Measurements from ENCODE around the gene POLE.

POLE gene

DNA sequence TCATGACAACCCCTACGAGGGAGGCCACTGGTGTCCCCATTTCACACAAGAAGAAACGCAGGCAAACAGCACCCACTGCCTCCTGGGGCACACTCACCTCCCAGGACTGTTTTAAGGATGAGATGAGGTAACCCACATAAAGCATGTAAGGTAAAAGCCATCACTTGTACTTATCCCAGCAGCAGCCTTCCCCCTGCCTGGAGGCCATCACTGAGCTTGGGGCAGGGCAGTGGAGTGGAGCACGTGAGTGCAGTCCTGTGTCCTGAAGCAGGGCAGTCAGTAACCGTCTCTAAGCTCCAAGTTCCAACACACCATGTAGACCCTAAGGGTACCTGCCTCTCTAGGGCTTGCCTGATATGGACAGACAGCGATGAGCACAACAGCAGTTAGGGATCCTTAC is 1.7 kb downstream of the POLE start:
- DNase-seq (ENCODE audit: low read depth), result no peak

DNA sequence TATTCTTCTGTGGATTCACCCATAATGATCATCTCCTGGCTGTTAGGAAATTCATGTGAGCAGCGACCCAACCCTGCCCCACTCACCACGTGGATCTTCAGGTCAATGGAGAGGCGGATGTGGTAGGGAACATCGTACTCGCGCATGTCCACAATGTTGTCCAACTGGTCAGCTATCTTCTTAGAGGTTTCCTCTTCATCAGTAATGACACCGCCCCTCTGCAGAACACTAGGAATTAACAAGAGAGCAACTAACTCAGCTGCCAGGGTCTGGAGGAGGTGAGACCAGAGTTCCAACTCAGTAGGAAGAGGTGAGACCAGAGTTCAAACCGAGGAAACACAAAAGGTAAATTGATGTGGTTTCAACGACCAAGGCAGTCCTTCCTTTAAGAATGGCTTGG is 9.7 kb downstream of the POLE start:
- DNase-seq (ENCODE audit: low read depth), result no peak

DNA sequence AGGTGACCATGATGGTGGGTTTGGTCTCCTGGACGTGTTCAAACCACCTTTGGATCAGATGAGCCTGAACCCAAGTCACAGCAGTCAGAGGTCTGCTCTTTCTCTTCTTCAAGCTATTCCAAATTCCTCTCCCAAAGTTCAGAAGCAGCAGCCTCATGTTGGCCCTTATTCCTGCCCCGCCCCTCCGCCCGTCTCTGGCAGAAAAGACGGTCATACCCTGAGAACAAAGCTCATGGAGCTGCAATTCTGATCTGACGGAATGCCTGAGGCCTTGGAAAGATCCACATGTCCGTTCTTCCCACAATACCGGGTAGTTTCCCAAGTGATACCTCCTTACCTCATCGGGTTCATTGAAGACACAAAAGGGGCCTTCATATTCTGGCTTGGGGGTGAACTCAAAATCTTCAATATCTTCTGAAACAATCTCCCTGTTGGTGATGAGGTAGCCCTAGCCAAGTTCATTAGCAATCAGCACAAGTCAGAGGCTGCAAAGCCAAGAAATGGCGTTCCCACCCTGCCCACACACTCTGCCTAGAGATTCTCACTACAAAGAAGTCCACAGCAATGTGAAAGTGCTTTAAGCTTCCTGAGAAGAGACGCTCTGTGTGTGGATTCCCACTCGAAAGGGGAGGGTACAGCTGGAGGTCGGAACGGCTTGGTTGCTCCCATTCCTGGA is 11.2 kb downstream of the POLE start:
- DNase-seq (ENCODE audit: low read depth), result no peak

DNA sequence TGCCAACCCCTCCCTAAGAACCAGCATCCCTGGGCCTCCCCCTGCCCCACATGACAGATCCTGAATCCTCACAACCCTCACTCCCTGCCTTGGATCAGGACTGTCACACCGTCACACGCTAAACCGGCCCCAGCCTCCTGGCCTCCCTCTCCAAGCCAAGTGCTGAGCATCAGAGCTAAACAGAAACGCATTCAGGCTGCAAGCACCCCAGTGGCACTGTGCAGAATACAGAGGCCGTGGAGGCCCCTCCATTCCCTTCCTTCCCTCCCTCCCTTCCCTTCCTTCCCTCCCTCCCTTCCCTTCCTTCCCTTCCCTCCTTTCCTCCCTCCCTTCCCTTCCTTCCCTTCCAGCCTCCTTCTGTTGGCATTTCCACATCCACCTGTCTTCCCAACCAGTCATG is 12.6 kb downstream of the POLE start:
- no peak for DNase-seq (ENCODE audit: low read depth)

DNA sequence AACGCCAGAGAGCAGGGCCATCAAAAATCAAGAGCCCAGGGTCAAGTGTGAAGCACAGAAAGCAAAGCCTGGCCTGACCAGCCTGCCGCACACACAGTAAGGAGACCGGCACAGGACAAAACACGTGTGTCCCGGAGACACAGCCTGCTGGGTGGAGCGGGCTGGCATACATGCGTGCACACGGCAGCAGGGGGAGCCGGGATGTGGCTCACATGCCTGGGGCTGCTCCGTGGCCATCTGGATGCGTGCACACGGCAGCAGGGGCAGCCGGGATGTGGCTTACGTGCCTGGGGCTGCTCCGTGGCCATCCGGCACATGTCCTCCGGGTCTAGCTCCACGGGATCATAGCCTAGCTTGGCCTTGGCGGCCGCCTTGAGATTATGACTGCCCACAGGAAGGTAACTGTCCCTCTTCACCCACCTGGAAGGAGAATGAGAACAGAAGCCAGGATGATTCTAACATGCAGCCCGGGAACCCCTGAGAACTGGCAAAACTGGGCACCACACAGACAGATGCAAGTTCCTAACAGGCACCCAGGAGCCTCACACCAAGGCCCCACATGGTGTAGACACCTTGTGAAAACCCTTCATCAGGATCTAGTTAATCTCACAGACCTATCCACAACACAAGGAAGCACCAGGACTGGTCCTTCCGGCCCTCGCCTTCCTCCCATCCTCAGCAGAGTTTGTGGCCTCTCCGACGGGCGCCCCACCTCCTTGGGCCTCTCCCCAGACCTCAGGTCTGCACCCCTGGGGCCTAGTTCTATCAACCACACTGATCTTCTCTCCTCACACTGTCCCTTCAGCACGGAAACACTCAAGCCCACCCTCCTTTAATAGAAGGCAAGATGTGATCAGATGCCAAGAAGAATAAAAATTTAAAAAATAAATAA is 13.6 kb downstream of the POLE start:
- DNase-seq (ENCODE audit: low read depth), result no peak

DNA sequence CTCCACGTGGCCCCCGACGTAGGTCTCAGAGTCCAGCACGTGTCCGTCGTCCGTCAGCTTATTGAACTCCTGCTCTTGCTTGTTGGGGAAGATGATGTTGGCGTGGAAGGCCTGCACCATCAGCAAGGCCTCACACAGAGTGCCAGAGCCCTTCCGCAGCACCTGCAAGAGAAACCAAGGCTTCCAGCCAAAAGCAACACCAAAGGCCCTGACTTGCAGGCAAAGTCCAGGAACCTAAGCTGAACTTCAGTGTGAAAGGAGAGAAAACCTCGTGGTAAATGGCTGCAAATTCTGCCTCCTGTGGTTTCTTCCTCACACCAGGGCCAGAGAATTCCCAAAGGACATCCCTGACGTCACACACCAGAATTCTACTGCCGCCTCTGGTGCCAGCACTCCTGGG is 14.5 kb downstream of the POLE start:
- DNase-seq (ENCODE audit: low read depth), result no peak

DNA sequence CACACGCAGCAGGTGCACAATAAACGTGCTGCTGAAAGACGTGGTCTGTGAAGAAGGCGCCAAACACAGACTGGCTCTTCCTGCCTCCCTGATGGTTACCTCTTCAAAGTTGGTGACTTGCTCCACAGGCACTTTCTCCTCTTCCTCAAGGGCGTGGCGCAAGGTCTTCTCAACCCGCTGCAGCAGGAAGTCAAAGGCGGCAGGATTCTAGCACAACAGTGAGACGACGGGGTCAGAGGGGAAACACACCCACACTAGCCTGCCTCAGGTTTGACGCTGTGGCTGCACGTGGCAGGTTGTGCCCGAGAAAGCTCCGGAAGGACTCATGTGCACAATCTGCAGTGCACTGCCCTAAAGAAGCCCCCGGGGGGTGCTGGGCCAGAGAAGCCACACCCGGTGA is 15.0 kb downstream of the POLE start:
- DNase-seq (ENCODE audit: low read depth), result no peak

DNA sequence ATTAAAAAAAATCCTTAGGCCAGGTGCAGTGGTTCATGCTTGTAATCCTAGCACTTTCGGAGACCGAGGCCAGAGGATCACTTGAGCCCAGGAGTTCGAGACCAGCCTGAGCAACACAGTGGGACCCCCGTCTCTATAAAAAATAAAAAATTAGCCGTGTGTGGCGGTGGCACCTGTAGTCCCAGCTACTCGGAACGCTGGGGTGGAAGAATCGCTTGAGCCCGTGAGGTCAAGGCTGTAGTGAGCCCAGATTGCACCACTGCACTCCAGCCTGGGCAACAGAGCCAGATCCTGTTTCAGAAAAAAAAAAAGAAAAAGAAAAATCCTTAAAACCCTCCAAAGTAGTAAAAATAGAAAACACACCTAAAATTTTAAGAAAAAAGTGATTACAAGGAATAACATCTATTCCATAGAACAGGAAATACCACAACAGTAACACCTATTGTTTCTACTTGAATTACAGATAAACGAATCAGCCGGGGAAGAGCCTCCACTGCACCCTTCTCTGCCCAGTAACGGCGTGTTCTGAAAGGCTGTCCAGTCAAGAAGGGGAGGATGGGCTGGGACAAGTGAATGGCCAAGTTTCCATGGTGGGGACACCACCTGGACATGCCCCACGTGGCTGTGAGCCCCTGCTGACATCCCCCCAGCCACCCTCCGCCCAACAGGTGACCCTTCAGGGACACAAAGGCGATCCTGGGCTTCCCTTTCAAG is 17.8 kb downstream of the POLE start:
- no peak for DNase-seq (ENCODE audit: low read depth)

DNA sequence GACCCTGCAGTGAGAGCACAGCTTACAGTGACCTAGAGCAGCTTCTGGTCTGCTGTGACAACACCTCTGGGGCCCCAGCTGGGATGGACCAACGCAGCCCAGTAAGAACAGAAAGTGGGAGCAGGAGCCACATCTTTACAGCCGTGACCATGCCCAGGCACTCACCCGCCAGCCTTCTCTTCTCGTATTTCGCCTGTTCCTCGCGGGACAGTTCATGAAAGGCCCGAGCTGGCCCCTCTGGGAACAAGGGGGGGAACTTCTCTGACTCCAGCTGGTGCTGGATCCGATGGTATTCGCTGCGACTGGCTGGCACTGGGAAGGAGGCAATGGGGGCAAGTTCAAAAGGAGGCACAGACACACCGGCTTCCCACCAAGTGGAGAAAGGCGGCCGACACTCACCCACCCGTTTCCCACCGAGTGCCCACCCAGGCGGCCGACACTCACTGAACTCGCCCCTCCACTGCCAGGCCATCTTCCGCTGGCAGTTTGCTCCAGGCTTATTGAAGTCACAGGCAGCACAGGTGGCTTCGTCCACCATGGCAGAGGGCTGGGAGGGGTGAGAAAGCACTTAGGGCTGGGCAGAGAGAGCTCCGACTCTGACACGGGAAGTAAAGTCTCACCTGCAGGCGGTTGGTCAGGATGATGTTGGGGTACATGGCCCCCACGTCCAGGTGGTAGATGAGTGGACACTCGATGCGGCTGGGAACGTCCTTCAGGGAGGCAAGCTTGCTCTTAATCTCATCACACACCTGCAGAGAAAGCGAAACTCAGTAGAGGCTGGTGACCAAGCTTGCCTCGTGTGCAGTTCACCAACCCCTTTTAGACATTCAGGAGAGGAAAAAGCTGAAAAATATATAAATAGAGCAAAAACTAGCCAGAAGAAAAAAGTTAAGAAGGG is 18.7 kb downstream of the POLE start:
- no peak for DNase-seq (ENCODE audit: low read depth)

DNA sequence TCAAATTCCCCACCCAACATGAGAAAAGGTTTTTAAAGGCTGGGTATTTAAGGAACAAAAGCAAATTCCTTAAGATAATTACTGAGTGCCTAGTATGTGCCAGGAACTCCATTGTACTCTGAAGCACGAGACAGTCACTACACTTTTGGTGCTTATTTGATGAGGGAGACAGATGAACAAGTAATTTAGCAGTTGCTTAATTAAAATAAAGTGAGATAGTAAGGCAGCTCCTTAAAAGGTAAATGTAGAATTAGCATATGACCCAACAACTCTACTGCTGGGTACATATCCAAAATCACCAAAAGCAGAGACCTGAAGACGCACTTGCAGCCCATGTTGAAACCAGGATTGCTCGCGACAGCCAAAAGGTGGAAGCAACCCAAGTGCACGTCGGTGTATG is 21.3 kb downstream of the POLE start:
- DNase-seq (ENCODE audit: low read depth), result no peak

DNA sequence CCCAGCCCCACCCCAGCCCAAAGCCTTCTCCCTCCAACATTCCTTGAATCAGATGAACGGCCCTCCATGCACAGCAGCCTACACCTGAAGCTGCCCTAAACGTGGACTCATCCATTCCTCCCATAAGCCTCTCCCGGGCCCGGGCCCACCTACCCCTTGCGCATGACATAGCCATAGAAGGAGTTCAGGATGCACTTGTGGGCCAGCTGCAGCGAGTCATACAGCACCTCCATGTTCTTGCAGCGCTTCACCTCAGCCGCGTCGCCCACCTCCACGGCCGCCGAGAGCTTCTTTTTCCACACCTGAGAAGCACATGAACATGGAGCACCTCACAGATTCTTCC is 22.0 kb downstream of the POLE start:
- DNase-seq (ENCODE audit: low read depth), result no peak

DNA sequence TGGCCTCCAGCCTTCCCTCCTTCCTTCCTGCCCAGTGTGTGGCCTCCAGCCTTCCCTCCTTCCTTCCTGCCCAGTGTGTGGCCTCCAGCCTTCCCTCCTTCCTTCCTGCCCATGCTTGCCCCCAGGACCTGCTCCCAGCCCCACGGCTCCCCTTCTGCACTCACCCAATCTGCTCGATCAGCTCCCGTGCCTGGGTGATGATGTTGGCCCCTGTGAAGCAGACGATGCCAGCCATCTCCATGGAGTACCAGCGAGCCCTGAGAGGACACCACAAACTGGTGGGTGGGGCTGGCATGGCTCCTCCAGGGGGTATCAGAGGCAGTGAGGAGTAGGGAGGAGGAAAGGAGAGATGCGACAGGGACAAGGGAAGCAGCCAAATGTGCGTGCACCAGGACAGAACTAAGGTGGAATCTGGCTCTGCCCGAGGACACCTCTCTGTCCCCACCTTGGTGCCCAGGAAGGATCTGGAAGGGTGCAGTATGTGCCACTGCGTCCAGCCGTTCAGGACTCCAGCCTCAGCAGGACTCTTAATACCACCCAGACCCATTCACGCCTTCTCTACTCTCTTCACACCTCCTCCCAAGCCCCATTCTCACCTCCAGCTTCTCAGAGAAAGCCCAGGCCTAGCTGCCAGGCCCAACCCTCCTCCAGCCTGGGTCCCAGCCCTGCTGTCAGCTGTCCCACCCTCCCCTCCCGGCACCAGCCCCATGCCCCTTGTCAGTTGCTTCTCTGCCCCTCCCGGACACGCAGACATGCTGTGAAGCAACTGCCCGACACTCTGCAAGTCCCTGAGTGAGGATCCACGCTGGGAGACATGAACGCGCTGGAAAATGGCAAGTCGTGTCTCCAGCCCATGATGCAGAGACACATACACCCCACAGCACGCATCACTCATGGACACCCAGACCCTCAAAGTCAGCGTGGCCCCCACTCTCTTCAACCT is 22.7 kb downstream of the POLE start:
- no peak for DNase-seq (ENCODE audit: low read depth)

DNA sequence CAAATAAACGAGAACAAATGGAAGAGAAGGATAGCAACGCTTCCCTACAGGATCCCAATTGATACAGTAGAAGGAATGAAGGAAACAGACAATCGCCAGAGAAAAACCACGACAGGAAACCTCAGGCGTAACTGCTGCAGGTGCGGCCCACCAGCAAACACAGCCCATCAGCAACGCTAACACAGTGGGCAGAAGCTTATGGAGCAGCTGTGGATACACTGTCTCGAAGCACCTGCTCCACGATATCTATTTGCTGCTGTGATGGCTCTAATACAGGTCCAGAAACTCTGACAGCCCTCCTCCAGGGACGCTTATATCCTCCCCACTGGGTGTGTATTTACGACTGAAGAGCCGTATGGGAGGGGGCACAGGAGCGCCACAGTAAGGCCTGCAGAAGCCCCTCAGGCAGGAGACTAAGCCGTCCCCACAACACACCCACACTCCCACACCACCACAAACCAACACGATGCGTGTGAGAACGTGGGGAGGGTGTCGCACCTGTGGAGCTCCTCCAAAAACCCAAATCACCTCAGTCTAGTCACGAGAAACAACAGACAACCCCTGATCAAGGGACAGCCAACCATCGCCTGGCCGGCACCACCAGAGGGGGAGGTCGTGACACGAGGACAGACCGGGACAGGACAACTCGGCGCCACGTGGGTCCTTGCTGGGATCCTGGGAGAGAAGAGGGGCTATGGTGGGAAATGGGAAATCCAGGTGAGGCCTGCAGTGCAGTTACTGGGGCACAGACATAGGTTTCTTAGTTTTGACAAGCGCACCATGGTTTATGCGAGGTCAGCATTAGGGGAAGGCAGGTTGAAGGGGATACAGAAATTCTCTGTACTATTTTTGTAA is 24.0 kb downstream of the POLE start:
- DNase-seq (ENCODE audit: low read depth), result no peak

DNA sequence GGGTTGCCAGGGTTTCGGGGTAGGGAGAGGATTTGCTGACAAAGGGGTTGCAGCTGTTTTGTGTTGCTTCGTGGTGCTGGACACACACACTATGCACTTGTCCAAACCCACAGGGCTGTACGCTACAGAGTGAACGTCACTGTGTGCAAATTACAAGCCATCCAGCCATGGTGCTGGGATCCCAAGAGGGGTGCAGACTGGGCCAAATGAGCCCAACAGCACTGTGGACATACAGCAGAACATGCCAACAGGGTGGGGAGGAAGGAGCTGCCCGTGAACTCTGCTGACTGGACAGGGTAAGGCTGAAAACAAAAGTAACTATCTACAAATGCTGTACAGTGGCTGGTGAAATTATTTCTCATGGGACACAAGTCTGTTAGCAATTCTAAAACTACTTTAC is 25.2 kb downstream of the POLE start:
- DNase-seq (ENCODE audit: low read depth), result no peak

DNA sequence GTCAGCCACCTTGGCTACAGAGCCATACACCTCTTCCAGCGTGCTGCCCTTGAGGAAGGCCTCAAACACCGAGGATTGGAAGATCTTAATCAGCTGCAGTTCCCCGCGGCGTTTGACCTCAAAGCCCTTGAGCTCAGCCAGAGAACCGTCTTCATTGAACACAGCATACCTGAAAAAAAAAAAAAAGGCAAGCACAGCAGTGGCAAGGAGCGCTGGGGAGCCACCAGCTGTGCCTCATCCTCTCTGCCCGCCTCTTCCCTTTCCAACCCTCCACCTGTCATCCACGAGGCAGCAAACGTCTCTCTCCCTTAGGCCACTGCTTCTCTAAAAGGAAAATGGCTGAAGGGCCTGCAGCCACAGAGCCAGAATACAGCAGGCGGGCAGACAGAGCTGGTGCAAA is 26.1 kb downstream of the POLE start:
- DNase-seq (ENCODE audit: low read depth), result no peak

DNA sequence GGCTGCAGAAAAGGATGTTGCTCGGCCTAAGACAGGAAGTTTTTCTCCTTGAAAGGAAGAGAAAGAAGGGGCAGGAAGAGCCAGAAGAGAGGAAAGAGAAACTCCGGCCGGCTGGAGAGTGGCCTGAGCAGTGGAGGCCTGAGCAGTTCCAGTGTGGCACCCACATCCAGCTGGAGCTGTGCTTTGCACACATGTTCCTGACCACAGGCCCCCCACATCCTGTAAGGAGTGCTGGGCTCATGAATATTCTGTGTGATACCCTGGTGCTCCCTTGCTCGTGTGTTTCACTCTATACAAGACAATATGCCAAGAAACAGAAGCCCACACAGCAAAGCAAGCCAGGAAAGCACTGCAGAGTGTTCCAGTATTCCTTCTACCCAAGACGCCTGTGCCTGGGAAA is 27.1 kb downstream of the POLE start:
- DNase-seq (ENCODE audit: low read depth), result no peak

DNA sequence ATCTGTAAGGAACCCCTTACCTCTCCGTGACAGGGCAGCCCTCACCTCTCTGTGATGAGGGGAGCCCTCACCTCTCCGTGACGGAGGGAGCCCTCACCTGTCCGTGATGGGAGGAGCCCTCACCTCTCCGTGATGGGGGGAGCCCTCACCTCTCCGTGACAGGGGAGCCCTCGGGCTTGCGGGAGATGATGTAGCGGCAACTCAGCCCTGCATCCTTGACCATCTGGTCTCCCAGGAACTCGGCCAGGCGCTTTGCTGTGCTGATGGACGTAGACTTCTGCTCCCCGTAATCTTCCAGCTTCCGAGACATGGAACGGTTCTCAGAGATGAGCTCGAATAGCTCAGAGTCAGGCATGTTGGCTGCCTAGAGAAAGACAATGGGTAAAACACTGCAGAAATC is 28.0 kb downstream of the POLE start:
- DNase-seq (ENCODE audit: low read depth), result no peak

DNA sequence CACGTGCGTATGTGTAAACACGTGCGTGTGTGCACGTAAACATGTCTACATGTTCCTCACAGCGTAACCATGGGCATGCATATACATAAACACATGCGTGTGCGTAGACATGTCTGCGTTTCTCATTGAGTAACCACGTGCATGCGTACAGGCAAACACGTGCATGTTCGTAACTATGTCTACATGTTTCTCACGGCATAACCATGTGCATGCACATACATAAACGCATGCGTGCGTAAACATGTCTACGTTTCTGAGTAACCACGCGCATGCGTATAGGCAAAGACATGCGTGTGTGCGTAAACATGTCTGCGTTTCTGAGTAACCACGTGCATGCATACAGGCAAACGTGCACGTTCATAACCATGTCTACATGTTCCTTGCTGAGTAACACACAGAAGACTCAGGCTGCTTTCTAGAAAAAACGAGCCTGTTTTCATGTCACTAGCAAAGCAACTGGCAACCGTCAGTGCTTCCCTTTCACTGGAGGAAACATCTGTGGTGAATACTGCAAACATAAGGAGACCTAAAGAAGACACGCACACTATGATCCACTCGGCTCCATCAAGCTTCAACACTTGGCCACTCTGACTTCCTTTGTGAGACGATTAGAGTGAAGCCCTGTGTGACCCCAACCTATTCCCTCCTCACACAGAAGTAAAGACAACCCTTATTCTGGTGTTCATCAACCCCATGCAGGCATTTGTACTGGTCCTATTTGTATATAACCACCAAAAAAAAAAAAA is 28.8 kb downstream of the POLE start:
- no peak for DNase-seq (ENCODE audit: low read depth)

DNA sequence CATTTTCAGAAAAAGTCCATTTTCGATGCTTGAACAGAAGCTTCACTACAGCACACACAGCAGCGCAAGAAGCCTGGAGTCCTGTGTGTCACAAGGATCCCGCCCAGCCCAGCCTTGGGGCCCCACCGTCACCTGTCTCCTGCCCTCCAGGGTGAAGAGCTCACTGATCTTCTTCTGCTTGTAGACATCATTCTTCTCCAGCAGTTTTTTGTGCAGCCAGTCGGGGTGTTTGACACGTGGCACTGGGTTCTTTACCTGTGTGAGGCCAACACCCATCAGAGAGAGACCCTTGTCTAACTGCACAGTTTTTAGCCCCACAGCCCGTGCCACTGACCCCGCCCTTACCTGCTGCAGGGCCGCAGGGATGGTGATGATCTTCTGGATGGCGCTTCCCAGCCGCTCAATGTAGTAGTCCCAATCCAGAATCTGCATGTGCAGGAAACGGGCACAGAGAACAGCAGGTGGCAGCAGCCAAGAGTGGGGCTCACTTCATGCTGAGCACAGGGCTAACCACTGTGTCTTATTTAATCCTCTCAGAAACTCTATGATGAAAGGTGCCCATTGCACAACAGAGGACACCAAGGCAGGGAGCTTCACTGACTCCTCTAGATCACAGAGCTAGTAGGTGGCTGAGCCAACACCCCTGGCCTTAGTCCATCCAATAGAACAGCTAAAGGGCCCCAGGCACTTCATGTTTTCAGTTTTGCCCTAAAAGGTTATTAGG is 30.0 kb downstream of the POLE start:
- DNase-seq (ENCODE audit: low read depth), result no peak

Data from stromal cell of bone marrow (primary cell).